PFSK-1 (cell line): Measurements from ENCODE around the gene DLG4.

ENCODE experiments used
- POLR2AphosphoS5 ChIP-seq: IDR thresholded peaks from 2 replicates; pipeline ENCODE4 v1.6.1; 2012; ENCODE audit warnings: low read depth, mild to moderate bottlenecking, control low read depth, low read length, moderate library complexity
- SIN3A ChIP-seq: IDR thresholded peaks from 2 replicates; pipeline ENCODE4 v1.6.1; 2012; ENCODE audit warnings: mild to moderate bottlenecking, low read length, moderate library complexity, borderline replicate concordance; ENCODE audit not compliant: insufficient read depth
- TAF1 ChIP-seq: IDR thresholded peaks from 2 replicates; pipeline ENCODE4 v1.6.1; 2012; ENCODE audit warnings: low read length, control low read depth, borderline replicate concordance; ENCODE audit not compliant: insufficient read depth
- TF ChIP-seq, protein P1 (sequence below), 2 experiments: IDR thresholded peaks; 2 replicates each; pipeline versions ENCODE4 v1.6.1 to v1.8.0; 2011 to 2012; ENCODE audit warnings: low read depth in 2 of 2, low read length in 2 of 2, control low read depth in 1 of 2, inconsistent platforms in 1 of 2, mild to moderate bottlenecking in 1 of 2, moderate library complexity in 1 of 2; ENCODE audit not compliant: insufficient read depth in 1 of 2

DNA sequence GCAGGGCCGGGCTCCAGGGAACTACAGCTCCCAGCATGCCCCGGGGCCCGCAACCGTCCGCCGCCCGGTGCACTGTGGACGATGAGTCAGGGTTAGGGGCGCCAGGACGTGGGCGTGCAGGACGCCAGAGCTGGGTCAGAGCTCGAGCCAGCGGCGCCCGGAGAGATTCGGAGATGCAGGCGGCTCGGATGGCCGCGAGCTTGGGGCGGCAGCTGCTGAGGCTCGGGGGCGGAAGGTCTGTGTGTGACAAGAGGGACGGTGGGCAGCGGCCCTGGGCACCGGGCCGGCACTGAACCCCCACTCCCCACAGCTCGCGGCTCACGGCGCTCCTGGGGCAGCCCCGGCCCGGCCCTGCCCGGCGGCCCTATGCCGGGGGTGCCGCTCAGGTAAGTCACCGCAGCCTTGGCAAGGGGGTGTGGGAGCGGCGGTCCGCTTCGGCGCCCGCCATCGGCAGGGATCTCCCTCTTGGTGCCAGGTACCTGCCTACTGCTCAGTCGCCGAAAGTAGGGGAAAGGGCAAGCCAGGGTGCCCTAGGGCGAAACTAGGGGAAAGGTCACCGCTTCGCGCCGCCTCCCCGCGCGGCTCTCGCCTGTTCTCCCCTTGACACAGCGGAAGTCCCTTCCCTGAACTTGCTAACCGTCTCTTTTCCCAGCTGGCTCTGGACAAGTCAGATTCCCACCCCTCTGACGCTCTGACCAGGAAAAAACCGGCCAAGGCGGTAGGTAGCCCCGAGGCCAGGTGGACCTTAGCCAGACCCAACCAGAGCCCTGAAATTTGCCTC lies at the start of gene DLG4, which contains the start of gene ACADVL:
- TF ChIP-seq POLR2AphosphoS5 (peak; percentile 82), TAF1 (peak; percentile 59; the same call in 1 of the 2 replicates), SIN3A (peak; percentile 78; the same call in 1 of the 2 replicates)
- TF ChIP-seq, protein P1, sequence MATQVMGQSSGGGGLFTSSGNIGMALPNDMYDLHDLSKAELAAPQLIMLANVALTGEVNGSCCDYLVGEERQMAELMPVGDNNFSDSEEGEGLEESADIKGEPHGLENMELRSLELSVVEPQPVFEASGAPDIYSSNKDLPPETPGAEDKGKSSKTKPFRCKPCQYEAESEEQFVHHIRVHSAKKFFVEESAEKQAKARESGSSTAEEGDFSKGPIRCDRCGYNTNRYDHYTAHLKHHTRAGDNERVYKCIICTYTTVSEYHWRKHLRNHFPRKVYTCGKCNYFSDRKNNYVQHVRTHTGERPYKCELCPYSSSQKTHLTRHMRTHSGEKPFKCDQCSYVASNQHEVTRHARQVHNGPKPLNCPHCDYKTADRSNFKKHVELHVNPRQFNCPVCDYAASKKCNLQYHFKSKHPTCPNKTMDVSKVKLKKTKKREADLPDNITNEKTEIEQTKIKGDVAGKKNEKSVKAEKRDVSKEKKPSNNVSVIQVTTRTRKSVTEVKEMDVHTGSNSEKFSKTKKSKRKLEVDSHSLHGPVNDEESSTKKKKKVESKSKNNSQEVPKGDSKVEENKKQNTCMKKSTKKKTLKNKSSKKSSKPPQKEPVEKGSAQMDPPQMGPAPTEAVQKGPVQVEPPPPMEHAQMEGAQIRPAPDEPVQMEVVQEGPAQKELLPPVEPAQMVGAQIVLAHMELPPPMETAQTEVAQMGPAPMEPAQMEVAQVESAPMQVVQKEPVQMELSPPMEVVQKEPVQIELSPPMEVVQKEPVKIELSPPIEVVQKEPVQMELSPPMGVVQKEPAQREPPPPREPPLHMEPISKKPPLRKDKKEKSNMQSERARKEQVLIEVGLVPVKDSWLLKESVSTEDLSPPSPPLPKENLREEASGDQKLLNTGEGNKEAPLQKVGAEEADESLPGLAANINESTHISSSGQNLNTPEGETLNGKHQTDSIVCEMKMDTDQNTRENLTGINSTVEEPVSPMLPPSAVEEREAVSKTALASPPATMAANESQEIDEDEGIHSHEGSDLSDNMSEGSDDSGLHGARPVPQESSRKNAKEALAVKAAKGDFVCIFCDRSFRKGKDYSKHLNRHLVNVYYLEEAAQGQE (IDR thresholded peaks at IDR 0.05; ENCODE audit: insufficient read depth in 1 of 2, low read depth in 2 of 2, low read length in 2 of 2) = peak; percentile 31 to 32; a peak in 1 of 4 replicates
